Raji (cell line): ENCODE measurements around the gene CD274.

Experiments
- POLR2A ChIP-seq: IDR thresholded peaks from 2 replicates; pipeline ENCODE4 v1.6.1; 2011; ENCODE audit warnings: low read depth, low read length, control low read depth; ENCODE audit not compliant: insufficient read depth

CD274 gene

DNA sequence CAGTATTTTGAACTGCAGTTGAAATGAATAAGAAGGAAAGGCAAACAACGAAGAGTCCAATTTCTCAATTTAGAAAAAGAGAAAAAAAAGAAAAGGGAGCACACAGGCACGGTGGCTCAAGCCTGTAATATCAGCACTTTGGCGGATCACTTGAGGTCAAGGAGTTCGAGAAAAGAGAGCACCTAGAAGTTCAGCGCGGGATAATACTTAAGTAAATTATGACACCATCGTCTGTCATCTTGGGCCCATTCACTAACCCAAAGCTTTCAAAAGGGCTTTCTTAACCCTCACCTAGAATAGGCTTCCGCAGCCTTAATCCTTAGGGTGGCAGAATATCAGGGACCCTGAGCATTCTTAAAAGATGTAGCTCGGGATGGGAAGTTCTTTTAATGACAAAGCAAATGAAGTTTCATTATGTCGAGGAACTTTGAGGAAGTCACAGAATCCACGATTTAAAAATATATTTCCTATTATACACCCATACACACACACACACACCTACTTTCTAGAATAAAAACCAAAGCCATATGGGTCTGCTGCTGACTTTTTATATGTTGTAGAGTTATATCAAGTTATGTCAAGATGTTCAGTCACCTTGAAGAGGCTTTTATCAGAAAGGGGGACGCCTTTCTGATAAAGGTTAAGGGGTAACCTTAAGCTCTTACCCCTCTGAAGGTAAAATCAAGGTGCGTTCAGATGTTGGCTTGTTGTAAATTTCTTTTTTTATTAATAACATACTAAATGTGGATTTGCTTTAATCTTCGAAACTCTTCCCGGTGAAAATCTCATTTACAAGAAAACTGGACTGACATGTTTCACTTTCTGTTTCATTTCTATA is 602 bp upstream of the CD274 start:
- no peak for TF ChIP-seq POLR2A

DNA sequence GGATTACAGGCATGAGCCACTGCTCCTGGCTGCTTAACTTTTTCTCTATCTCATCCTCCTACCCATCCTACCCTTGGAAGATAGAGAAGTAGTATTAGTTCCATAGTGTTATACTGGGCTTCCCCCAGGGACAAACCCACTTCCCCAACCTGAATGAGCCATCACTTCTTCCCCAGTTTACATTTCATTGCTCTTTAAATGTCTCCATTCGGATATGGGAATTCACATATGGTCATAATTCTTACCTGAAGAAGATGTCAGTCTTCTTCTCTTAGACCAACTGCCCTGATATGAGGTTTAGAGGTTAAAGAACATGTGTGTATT is 1.9 kb downstream of the CD274 start:
- no peak for TF ChIP-seq POLR2A

DNA sequence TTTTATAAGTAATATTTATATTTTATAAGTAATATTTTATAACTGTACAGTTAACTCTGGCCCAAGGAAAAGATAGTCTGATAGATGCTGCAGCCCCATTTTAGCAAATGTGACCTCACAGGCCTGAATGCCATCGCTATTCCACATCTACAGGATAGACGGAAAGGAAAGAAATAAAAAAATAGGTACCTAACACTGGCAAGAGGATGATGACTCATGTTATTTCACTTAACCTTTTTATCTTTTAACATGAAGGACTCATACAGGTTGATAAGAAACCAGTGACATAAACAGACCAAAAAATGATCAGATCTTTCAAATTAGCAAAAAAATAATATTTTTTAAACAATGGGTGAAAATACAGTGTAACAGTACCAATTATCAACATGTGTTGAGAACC is 2.7 kb downstream of the CD274 start:
- TF ChIP-seq POLR2A, result no peak

DNA sequence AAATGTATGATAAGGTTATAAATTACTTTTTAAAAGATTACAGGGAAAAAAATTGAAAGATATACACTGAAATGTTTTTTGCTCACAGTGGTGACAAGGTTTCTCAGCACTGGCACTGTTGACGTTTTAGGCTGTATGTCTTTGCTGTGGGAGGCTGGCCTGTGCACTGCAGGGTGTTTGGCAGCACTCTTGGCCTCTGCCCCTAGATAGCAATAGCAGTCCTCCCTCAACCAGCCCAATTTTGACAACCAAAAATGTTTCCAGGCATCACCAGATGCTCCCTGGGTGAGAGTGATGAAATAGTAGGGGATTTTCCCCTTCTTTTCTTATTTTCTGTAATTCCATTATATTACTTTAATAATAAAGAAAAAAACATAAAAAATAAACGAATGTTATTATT is 3.3 kb downstream of the CD274 start:
- TF ChIP-seq POLR2A, result no peak

DNA sequence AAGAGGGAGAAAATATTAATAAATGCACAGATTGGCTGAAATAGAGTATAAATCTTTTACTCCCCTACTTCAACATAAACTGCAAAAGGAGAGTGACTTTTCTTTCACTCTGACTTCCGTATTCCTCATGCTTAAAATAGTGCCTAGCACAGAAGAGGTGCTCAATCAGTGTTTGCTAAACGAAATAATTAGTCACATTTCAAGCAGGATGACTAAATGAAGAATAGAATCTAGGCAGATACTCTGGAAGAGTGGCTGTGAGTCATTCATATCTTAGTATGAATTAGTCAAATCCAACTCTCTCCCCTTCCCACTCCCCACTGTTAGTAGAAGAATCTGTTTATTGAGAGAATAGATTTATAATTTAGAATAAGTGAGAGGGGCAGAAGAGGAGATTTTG is 4.8 kb downstream of the CD274 start:
- no peak for TF ChIP-seq POLR2A

DNA sequence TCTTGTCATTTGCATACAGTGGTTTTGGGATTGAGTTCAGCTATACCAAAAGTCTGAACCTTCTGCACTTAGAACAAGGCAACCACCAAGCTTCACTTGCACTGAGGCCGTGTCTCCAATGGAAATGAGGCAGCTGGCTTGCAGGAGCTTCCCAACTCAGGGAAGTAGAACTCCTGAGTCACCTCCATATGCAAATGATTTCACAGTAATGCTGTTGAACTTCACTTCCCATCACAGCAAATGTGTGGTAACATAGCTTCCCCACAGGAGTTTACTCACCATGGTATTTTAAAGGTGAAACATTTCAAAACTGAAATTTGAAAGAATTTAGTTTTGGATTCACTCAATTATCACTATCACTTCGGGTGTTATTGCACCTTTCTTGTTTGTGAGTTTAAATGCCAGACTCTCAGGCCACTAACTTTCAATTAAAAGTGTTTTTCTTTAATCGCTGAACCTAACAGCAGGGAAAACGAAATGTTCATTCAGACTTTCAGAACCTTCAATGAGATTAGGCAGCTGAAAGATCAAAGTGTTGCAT is 9.0 kb downstream of the CD274 start:
- no peak for TF ChIP-seq POLR2A

DNA sequence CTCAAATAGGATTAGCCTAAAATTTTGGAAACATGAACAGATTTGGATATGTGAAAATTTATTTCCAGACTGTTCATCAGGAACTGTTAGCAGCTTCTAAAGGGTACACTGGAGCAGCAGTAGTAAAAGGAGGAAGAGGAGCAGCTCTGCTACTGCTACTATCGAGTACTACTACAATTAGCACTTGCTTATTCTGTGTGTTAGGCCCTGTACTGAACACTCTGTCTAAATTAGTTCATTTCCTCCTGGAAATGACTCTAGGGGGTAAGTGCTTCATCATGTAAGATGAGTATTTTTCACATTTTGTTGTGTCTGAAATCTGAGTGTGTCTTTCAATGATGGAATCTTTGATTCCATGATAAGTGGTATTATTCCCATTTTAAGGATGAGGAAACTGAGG is 9.8 kb downstream of the CD274 start:
- no peak for TF ChIP-seq POLR2A

DNA sequence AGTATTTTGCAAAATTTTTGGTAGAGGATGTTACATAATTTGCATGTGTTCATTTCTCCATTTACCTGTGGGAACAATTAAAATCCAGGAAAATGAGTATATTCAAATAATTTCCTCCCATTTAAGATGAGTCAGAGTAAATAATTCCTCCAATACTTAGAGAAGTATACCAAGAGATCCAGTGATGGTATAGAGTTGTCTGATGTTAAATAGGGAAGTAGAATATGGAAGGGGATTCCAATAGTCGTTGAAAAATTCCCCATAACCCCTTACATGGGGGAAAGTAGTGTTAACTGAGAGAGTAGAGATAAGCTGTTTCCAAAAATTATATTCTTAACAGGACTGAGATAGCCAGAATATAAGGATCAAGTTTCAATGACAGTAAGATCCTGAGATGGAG is 15.7 kb downstream of the CD274 start:
- no peak for TF ChIP-seq POLR2A

DNA sequence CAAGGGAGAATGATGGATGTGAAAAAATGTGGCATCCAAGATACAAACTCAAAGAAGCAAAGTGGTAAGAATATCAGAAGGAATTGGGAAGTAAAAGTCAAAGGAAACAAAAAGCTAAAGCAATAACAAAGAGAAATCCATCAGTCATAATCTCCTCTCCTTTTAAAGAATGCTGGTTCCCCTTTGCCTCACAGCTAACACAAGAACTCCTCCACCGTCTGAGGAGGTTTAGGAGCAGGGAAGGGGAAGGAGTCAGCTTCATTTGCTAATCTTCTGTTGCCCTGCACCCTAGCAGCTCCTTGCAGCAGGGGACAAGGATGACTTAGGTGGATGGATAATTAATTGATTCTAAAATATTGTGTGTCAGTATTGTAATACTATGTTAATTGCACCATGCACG is 16.4 kb downstream of the CD274 start:
- TF ChIP-seq POLR2A, result no peak

DNA sequence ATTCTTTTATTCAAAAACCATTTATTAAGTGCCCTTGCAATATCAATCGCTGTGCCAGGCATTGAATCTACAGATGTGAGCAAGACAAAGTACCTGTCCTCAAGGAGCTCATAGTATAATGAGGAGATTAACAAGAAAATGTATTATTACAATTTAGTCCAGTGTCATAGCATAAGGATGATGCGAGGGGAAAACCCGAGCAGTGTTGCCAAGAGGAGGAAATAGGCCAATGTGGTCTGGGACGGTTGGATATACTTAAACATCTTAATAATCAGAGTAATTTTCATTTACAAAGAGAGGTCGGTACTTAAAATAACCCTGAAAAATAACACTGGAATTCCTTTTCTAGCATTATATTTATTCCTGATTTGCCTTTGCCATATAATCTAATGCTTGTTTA is 18.5 kb downstream of the CD274 start:
- TF ChIP-seq POLR2A, result no peak

DNA sequence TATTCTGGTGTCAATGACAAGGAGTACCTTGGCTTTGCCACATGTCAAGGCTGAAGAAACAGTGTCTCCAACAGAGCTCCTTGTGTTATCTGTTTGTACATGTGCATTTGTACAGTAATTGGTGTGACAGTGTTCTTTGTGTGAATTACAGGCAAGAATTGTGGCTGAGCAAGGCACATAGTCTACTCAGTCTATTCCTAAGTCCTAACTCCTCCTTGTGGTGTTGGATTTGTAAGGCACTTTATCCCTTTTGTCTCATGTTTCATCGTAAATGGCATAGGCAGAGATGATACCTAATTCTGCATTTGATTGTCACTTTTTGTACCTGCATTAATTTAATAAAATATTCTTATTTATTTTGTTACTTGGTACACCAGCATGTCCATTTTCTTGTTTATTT is 19.8 kb downstream of the CD274 start:
- no peak for TF ChIP-seq POLR2A

DNA sequence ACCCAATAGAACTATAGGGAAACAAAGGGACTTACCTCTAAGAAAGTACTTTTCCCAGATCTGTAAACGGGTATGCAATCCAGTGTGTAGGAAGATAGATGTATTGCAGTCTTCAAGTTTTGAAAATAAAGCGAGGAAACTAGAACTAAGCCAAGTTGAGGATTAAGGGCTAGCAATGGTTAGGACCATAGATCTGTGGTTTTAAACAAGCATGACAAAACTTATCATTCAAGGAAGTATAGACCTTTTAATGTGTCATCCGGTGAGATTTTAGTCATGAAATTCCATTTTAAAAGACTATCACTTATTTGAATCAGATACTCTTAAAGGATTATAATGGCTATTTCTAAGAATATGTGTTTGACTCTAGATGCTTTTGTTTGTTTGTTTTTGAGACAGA is 20.5 kb downstream of the CD274 start:
- TF ChIP-seq POLR2A, result no peak

DNA sequence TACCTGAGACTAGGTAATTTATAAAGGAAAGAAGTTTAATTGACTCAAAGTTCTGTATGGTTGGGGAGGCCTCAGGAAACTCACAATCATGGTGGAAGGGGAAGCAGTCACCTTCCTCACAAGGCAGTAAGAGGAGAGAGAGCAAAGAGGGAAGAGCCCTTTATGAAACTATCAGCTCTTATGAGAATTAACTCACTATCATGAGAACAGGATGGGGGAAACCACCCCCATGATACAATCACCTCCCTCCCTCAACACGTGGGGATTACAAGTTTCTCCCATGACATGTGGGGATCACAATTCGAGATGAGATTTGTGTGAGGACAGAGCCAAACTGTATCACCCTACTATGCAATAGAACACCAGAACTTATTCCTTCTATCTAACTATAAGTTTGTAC is 27.9 kb downstream of the CD274 start:
- TF ChIP-seq POLR2A, result no peak

DNA sequence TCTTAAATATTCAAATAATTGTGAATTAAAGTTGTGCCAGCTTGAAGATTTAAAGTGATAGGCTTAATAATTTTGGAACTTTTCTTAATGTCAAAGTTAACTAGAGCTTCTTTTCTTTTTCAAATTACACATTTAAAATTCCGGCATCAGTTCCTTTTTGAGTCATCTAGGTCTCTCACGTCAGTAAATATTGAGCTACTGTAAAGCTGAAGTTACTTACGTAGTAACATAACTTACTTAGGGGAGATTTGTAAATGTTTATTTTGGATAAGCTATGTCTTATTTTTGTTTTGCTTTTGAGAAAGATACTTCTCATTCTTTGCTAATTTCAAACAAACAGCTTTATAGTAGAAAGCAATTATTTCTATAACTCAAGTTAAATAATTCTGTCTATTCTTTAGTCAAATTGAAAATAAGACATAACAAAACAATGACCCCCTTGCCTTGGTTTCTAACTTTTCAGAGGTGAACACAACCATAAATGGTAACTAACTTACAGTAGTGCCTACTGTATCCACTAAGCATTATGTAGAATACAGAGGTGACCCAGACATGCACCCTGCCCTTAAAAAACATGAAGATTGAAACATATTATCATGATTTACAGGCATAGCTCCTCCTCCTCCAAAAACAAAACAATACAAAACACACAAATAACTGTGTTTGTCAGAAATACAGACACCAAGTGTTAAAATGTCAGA is 29.8 kb downstream of the CD274 start:
- no peak for TF ChIP-seq POLR2A

DNA sequence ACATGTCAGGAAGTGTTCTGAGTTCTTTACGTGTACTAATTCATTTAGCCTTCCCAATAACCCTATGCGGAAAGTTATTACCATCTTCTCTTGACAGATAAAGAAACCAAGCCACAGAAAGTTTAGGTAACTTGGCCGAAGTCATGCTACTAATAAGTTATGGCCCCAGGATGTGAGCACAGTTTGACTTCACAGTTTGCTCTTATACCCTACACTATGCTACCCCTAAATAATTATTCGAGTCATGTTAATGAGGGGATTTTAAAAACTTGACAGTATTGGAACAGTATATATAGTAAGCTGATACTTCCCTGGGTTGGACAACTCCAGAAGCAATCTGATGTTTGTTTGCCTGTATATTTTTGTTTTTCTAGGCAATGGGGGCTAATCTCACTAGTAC is 30.6 kb downstream of the CD274 start:
- no peak for TF ChIP-seq POLR2A

DNA sequence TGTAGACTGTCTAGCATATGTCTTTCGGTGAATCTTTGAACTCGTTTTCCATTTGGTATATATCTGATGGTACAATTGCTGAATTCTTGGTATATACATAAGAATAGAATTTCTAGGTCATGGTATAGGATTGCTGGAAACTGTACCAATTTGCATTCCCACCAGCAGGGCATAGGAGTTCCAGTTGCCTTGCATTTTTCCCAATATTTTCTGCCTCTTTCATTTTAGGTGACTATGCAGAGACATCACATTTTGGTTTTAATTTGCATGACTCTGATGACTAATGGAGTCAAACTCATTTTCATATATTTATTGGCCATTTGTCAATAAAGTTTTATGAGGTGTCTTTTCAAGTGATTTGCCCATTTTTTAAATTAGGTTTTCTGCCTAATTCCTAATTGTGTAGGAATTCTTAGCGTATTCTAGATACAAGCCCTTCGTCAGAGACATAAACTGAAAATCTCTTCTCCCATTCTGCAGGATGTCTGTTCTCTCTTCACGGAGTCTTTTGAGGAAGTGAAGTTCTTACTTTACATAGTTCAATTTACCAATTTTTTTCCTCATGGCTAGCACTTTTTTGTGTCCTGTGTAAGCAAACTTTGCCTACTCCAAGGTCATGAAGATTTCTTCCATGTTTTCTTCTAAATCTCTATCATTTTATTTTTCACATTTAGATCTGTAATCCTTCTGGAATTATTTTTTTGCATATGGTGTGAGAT is 31.1 kb downstream of the CD274 start:
- TF ChIP-seq POLR2A, result no peak
